Endothelial cell of umbilical vein (primary cell): ENCODE data around the gene CACNA2D3.

Experiments used
- CTCF ChIP-seq, 2 donors: IDR thresholded peaks; 1 replicate in 1 of 2; 2 replicates in 1 of 2; pipeline ENCODE4 v1.5.1; 2011; ENCODE audit warnings: low read length in 2 of 2, mild to moderate bottlenecking in 2 of 2, moderate library complexity in 2 of 2, control low read depth in 1 of 2, inconsistent platforms in 1 of 2, low read depth in 1 of 2; ENCODE audit not compliant: insufficient read depth in 1 of 2; ENCODE audit errors: extremely low read depth in 1 of 2
- EZH2 ChIP-seq: IDR thresholded peaks from 2 replicates; pipeline ENCODE4 v1.6.1; 2012; ENCODE audit warnings: borderline replicate concordance, low read depth, mild to moderate bottlenecking, moderate library complexity, low read length, inconsistent platforms; ENCODE audit not compliant: severe bottlenecking
- FOS ChIP-seq: IDR thresholded peaks from 2 replicates; pipeline ENCODE4 v1.6.1; 2011; ENCODE audit warnings: mild to moderate bottlenecking, low read length, moderate library complexity, borderline replicate concordance; ENCODE audit not compliant: insufficient read depth
- MYC ChIP-seq: IDR thresholded peaks from one replicate; pipeline ENCODE4 v1.6.1; 2011; ENCODE audit warnings: mild to moderate bottlenecking, low read depth, low read length
- POLR2A ChIP-seq: IDR thresholded peaks from 2 replicates; pipeline ENCODE4 v1.6.1; 2012; ENCODE audit warnings: low read depth, mild to moderate bottlenecking, control low read depth, low read length
- POLR2AphosphoS5 ChIP-seq: IDR thresholded peaks from 2 replicates; pipeline ENCODE4 v1.6.1; 2012; ENCODE audit warnings: low read depth, mild to moderate bottlenecking, control low read depth, low read length, moderate library complexity; ENCODE audit not compliant: insufficient read depth
- TF ChIP-seq, protein P1 (sequence below): IDR thresholded peaks from 2 replicates; pipeline ENCODE4 v1.6.1; 2011; ENCODE audit not compliant: insufficient read depth, insufficient read length

- no peak for TF ChIP-seq POLR2AphosphoS5
- TF ChIP-seq POLR2A, result no peak
- no peak for TF ChIP-seq MYC
- no peak for TF ChIP-seq CTCF (IDR thresholded peaks at IDR 0.05; ENCODE audit: extremely low read depth in 1 of 2, insufficient read depth in 1 of 2, low read depth in 1 of 2, low read length in 2 of 2)
- no peak for TF ChIP-seq FOS
- TF ChIP-seq EZH2, result no peak
- TF ChIP-seq, protein P1, sequence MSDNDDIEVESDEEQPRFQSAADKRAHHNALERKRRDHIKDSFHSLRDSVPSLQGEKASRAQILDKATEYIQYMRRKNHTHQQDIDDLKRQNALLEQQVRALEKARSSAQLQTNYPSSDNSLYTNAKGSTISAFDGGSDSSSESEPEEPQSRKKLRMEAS, result no peak
Observed at GRCh38 chr3:54647721-54648120, 525.4 kb downstream of the CACNA2D3 start.
